AG04450 (cell line): ENCODE measurements around the gene NTM. TPM values are rescaled to one million over a fixed set of nuclear protein-coding genes. Genes with fewer than 3 reads are reported as not detected.

Experiments used
- CTCF ChIA-PET: fragments of 300-600, 350-600 bp; formaldehyde crosslinking; extraction: SDS; loops from one replicate; lab custom pipeline; 2022; ENCODE audit warnings: antibody characterized with exemption, inconsistent platforms; lab: Charles Lee
- POLR2A ChIA-PET: fragments of 350-600 bp; formaldehyde crosslinking; extraction: SDS; loops from one replicate; lab custom pipeline; 2021; ENCODE audit warnings: antibody characterized with exemption, inconsistent platforms; lab: Yijun Ruan, JAX
- DNase-seq: peaks from one replicate; pipeline ENCODE4 v3.0.0-alpha.2; 2011; ENCODE audit warnings: low read depth, low spot score
- H3K27ac ChIP-seq: one replicate; pipeline ENCODE4 v1.5.1; 2012; ENCODE audit warnings: low read depth, low read length, control low read depth
- H3K27me3 ChIP-seq: one replicate; pipeline ENCODE4 v1.6.0; 2012; ENCODE audit warnings: low read length; ENCODE audit not compliant: control insufficient read depth, insufficient read depth
- H3K4me3 ChIP-seq: 2 replicates; pipeline ENCODE4 v1.5.1; 2011; ENCODE audit warnings: mild to moderate bottlenecking, low read depth, low read length, control low read depth
- H3K9me3 ChIP-seq: 2 replicates; pipeline ENCODE4 v1.5.1; 2012; ENCODE audit warnings: low read length; ENCODE audit not compliant: control insufficient read depth, insufficient read depth
- CTCF ChIP-seq: IDR thresholded peaks from 2 replicates; pipeline ENCODE4 v1.5.1; 2011; ENCODE audit warnings: low read depth, low read length, control low read depth, inconsistent platforms
- polyA plus RNA-seq: library from polyadenylated mRNA; depleted of rRNA; stranded (reverse); fragments of >200 nt; gene quantifications from 2 replicates; pipeline ENCODE4 v1.2.3, GENCODE V29; 2011

Gene NTM
- polyA plus RNA-seq, 1 experiment = 26.9 TPM

- Histone ChIP-seq H3K9me3 (no peaks in the 10 kb centered on the region), H3K27me3 (no peaks in the 10 kb centered on the region)
- no peak for DNase-seq
Measured at GRCh38 chr11:132264616-132265015, 894.2 kb downstream of the NTM start.

GRCh38 chr11:132278801-132279574 is 908.6 kb downstream of the NTM start:
- peak; percentile 15 for DNase-seq
- peak; percentile 58 for TF ChIP-seq CTCF
- CTCF ChIA-PET = interaction anchor here (0.6 to 5.0 kb wide), 22 partner anchors 10 to 786 kb away, joined by 3 to 27 read pairs (median 4); no protein-coding TSS in a partner anchor

More at GRCh38 chr11:132264616-132265015, 894.2 kb downstream of the NTM start:
- no peak for TF ChIP-seq CTCF
- H3K27ac ChIP-seq = no peak overlapping the region
- POLR2A ChIA-PET = no interaction called here
- CTCF ChIA-PET = interaction anchor here (0.6 kb wide), 1 partner anchor 48 kb away, joined by 3 read pairs; no protein-coding TSS in a partner anchor
- no peak overlapping the region for H3K4me3 ChIP-seq

GRCh38 chr11:132284048-132284447 is 913.6 kb downstream of the NTM start:
- Histone ChIP-seq H3K4me3 (no peak overlapping the region), H3K27ac (no peak overlapping the region), H3K27me3 (no peaks in the 10 kb centered on the region), H3K9me3 (no peaks in the 10 kb centered on the region)
- no peak for DNase-seq
- ChIA-PET POLR2A (no interaction called here), CTCF (no interaction called here)
- no peak for TF ChIP-seq CTCF

More at GRCh38 chr11:132278801-132279574, 908.6 kb downstream of the NTM start:
- Histone ChIP-seq H3K27me3 (no peaks in the 10 kb centered on the region), H3K4me3 (no peak overlapping the region), H3K9me3 (no peaks in the 10 kb centered on the region), H3K27ac (no peak overlapping the region)
- POLR2A ChIA-PET = interaction anchor here (0.7 kb wide), 1 partner anchor 28 kb away, joined by 3 read pairs; no protein-coding TSS in a partner anchor

GRCh38 chr11:132284611-132285010 is 914.2 kb downstream of the NTM start:
- Histone ChIP-seq H3K27me3 (no peaks in the 10 kb centered on the region), H3K4me3 (no peak overlapping the region), H3K9me3 (no peaks in the 10 kb centered on the region), H3K27ac (no peak overlapping the region)
- CTCF ChIA-PET = no interaction called here
- POLR2A ChIA-PET = no interaction called here
- TF ChIP-seq CTCF = no peak
- no peak for DNase-seq

GRCh38 chr11:132285631-132286030 is 915.2 kb downstream of the NTM start:
- ChIA-PET CTCF (no interaction called here), POLR2A (no interaction called here)
- H3K27me3 ChIP-seq = no peaks in the 10 kb centered on the region
- no peak for DNase-seq
- no peak overlapping the region for H3K4me3 ChIP-seq
- no peaks in the 10 kb centered on the region for H3K9me3 ChIP-seq
- H3K27ac ChIP-seq = no peak overlapping the region
- no peak for TF ChIP-seq CTCF
